Spleen (tissue), 11 donors: ENCODE measurements around the gene C5orf63. TPM values are rescaled to one million over a fixed set of nuclear protein-coding genes. Genes with fewer than 3 reads are reported as not detected.

Experiments used
- DNase-seq: peaks from one replicate; pipeline ENCODE4 v3.0.0-alpha.2; 2020
- H3K27ac ChIP-seq, 8 donors: fragments of 200-600 bp; sonication (generic) in 7 of 8; 1 replicate in 4 of 8; 2 replicates in 4 of 8; pipeline versions ENCODE4 v1.5.0 to v1.8.0; 2016 to 2021; ENCODE audit warnings: inconsistent platforms in 4 of 8, mild to moderate bottlenecking in 4 of 8, moderate library complexity in 1 of 8
- H3K27me3 ChIP-seq, 7 donors: fragments of 200-600 bp; sonication (generic) in 6 of 7; replicated peaks in 1 of 7; 1 replicate in 4 of 7; 2 replicates in 3 of 7; pipeline versions ENCODE4 v1.5.0 to v1.8.0; 2016 to 2021; ENCODE audit warnings: inconsistent platforms in 3 of 7, mild to moderate bottlenecking in 1 of 7
- H3K36me3 ChIP-seq, 6 donors: fragments of 200-600 bp; sonication (generic) in 5 of 6; 1 replicate in 4 of 6; 2 replicates in 2 of 6; pipeline versions ENCODE4 v1.5.0 to v1.8.0; 2016 to 2021; ENCODE audit warnings: inconsistent platforms in 2 of 6
- H3K4me1 ChIP-seq, 6 donors: fragments of 200-600 bp; sonication (generic) in 5 of 6; 1 replicate in 3 of 6; 2 replicates in 3 of 6; pipeline versions ENCODE4 v1.5.0 to v1.8.0; 2016 to 2021; ENCODE audit warnings: inconsistent platforms in 3 of 6
- H3K4me3 ChIP-seq, 8 donors: fragments of 200-600 bp; sonication (generic) in 7 of 8; 1 replicate in 4 of 8; 2 replicates in 4 of 8; pipeline versions ENCODE4 v1.5.0 to v1.8.0; 2016 to 2021; ENCODE audit warnings: inconsistent platforms in 4 of 8, mild to moderate bottlenecking in 4 of 8, moderate library complexity in 2 of 8
- H3K9me3 ChIP-seq, 8 donors: fragments of 200-600 bp; sonication (generic) in 7 of 8; 1 replicate in 4 of 8; 2 replicates in 4 of 8; pipeline versions ENCODE4 v1.5.0 to v1.8.0; 2016 to 2021; ENCODE audit warnings: inconsistent platforms in 4 of 8
- CTCF ChIP-seq, 11 experiments: fragments of 200-600 bp in 7 of 11; fragments of 450-650 bp in 4 of 11; sonication (generic) in 4 of 11; IDR thresholded peaks in 8 of 11; conservative IDR thresholded peaks in 3 of 11; 1 replicate in 7 of 11; 2 replicates in 4 of 11; pipeline versions ENCODE4 v1.4.0 to v1.8.0; 2016 to 2021; ENCODE audit warnings: antibody characterized with exemption in 11 of 11, inconsistent platforms in 4 of 11, mild to moderate bottlenecking in 1 of 11
- POLR2A ChIP-seq, 3 donors: fragments of 450-650 bp; IDR thresholded peaks; one replicate each; pipeline ENCODE4 v1.5.1; 2017; ENCODE audit warnings: antibody characterized with exemption in 3 of 3, mild to moderate bottlenecking in 1 of 3
- POLR2AphosphoS5 ChIP-seq, 3 donors: sonication (generic); formaldehyde crosslinking; IDR thresholded peaks; one replicate each; pipeline ENCODE4 v1.5.1; 2017; ENCODE audit warnings: antibody characterized with exemption in 3 of 3
- WGBS, 5 donors: extraction: QIAGEN DNeasy Blood & Tissue Kit in 3 of 5; methylation state at CpG; one replicate each; pipeline versions ENCODE4 v1.1.5 to v1.1.7; 2013 to 2018; 5-methylcytosine and 5-hydroxymethylcytosine counted together
- intact Hi-C: fragments of 100-400 bp; cut with DNase I; formaldehyde crosslinking; loops from one replicate; pipeline ENCODE4 v1.15.0; 2023; ENCODE audit warnings: low total_unique reads
- polyA plus RNA-seq, 3 donors: library from polyadenylated mRNA; stranded (reverse); fragments of 200-250 nt; gene quantifications; one replicate each; pipeline ENCODE4 v1.2.1, GENCODE V29; 2013
- total RNA-seq, 7 donors: library from RNA; depleted of rRNA in 3 of 7; stranded (reverse); fragments of >200 nt in 3 of 7; fragmentation: NEBNext Ultra II Directional in 4 of 7; extraction: Animal tissue kit (Norgen Biotek cat#: 25700) in 4 of 7; gene quantifications; one replicate each; pipeline versions ENCODE4 v1.1.0 to v1.2.1, GENCODE V29; 2016 to 2021
- donor health status: healthy with polysubstance abuse.
- donor health status: DM: no; HTN: no; CAD: no; lungs with moderate emphysema.
- donor health status: DM: no; HTN: no; CAD: no.
- donor health status: Bipolar disorder and iron deficiency.
- donor health status: healthy.
- donor health status: DM: no; HTN: no; CAD: no.
- donor health status: DM: yes; HTN: yes; CAD: no.

Gene C5orf63
- total and polyA plus RNA-seq, 10 donors: 2.3 to 10.1 (median 4.8) TPM

GRCh38 chr5:127061956-127062355 is 11.3 kb downstream of the C5orf63 start:
- Histone ChIP-seq H3K4me3 (no peak overlapping the region), H3K4me1 (no peaks in the 10 kb centered on the region), H3K36me3 (peaks cover 0 to 24% (median 4%) of the 10 kb centered on the region in 6 donors), H3K27ac (no peak overlapping the region), H3K27me3 (no peaks in the 10 kb centered on the region), H3K9me3 (no peaks in the 10 kb centered on the region)
- WGBS, 5 donors: 82 to 97% (median 90%) methylated on average over 1 of the region's 1 CpG
- intact Hi-C loops: no loop called here
- DNase-seq: no peak
- TF ChIP-seq POLR2A (IDR thresholded peaks at IDR 0.05) (no peak), POLR2AphosphoS5 (IDR thresholded peaks at IDR 0.05) (no peak), CTCF (IDR thresholded peaks at IDR 0.05 in 8 of 11, conservative IDR thresholded peaks at IDR 0.05 in 3 of 11) (no peak)

GRCh38 chr5:127061537-127061936 is 11.8 kb downstream of the C5orf63 start:
- H3K36me3 ChIP-seq: peaks cover 0 to 28% (median 4%) of the 10 kb centered on the region in 6 donors

GRCh38 chr5:127060470-127060985 is 12.8 kb downstream of the C5orf63 start:
- H3K36me3 ChIP-seq: peaks cover 0 to 32% (median under 1%) of the 10 kb centered on the region in 6 donors
- no peak for TF ChIP-seq CTCF (IDR thresholded peaks at IDR 0.05 in 8 of 11, conservative IDR thresholded peaks at IDR 0.05 in 3 of 11)
- peaks cover 0 to 8% (median 0%) of the 10 kb centered on the region in 8 donors for H3K9me3 ChIP-seq
- WGBS, 5 donors: 38 to 59% (median 50%) methylated on average over 1 of the region's 1 CpG
- H3K27ac ChIP-seq: no peak overlapping the region
- H3K4me1 ChIP-seq: no peaks in the 10 kb centered on the region
- intact Hi-C loops: no loop called here
- H3K4me3 ChIP-seq: no peak overlapping the region
- no peaks in the 10 kb centered on the region for H3K27me3 ChIP-seq
- no peak for DNase-seq

More at GRCh38 chr5:127061537-127061936, 11.8 kb downstream of the C5orf63 start:
- DNase-seq: no peak
- Histone ChIP-seq H3K9me3 (peaks cover 0 to 3% (median 0%) of the 10 kb centered on the region in 8 donors), H3K4me3 (no peak overlapping the region), H3K27me3 (no peaks in the 10 kb centered on the region), H3K27ac (no peak overlapping the region), H3K4me1 (no peaks in the 10 kb centered on the region)
- intact Hi-C loops: no loop called here
- WGBS, 5 donors: 76 to 91% (median 85%) methylated on average over 1 of the region's 1 CpG
- TF ChIP-seq POLR2A (IDR thresholded peaks at IDR 0.05) (no peak), POLR2AphosphoS5 (IDR thresholded peaks at IDR 0.05) (no peak), CTCF (IDR thresholded peaks at IDR 0.05 in 8 of 11, conservative IDR thresholded peaks at IDR 0.05 in 3 of 11) (no peak)

- peaks cover 0 to 33% (median 0%) of the 10 kb centered on the region in 6 donors for H3K36me3 ChIP-seq
- intact Hi-C loops: no loop called here
- no peak for DNase-seq
- no peak for TF ChIP-seq CTCF (IDR thresholded peaks at IDR 0.05 in 8 of 11, conservative IDR thresholded peaks at IDR 0.05 in 3 of 11)
- no peak for TF ChIP-seq POLR2A (IDR thresholded peaks at IDR 0.05)
- no peak for TF ChIP-seq POLR2AphosphoS5 (IDR thresholded peaks at IDR 0.05)
- H3K4me3 ChIP-seq: no peak overlapping the region
- WGBS, 5 donors: 28 to 58% (median 47%) methylated on average over 2 of the region's 2 CpGs
- peaks cover 0 to 13% (median 0%) of the 10 kb centered on the region in 8 donors for H3K9me3 ChIP-seq
- no peaks in the 10 kb centered on the region for H3K27me3 ChIP-seq
- H3K4me1 ChIP-seq: no peaks in the 10 kb centered on the region
- no peak overlapping the region for H3K27ac ChIP-seq
Measured at GRCh38 chr5:127056896-127057295, 16.4 kb downstream of the C5orf63 start.
